ENCODE measurements around the gene C3orf20. TPM values are rescaled to one million over a fixed set of nuclear protein-coding genes. Genes with fewer than 3 reads are reported as not detected.

C3orf20 gene
- total RNA-seq, 2 experiments from 2014 or later, result 0.12 to 0.17 TPM

GRCh38 chr3:14766428-14767244, 91.7 kb downstream of the C3orf20 start:
- Mint-ChIP-seq H3K27ac (no peak overlapping the region), H3K9me3 (no peaks in the 10 kb centered on the region), H3K4me1 (ENCODE audit: low read depth) (no peaks in the 10 kb centered on the region), H3K27me3 (ENCODE audit: low read depth) (no peaks in the 10 kb centered on the region), H3K4me3 (no peak overlapping the region), H3K36me3 (ENCODE audit: low read depth) (no peaks in the 10 kb centered on the region)
- intact Hi-C loops (cut with micrococcal nuclease), result no loop called here
- CTCF ChIA-PET, result interaction anchor here (0.6 to 1.1 kb wide), 2 partner anchors 155 to 339 kb away, joined by 3 read pairs; no protein-coding TSS in a partner anchor
- no peak for DNase-seq

- intact Hi-C loops (cut with micrococcal nuclease), result no loop called here
- no peak for DNase-seq
- Mint-ChIP-seq H3K4me3 (no peak overlapping the region), H3K36me3 (ENCODE audit: low read depth) (no peaks in the 10 kb centered on the region), H3K27ac (no peak overlapping the region), H3K27me3 (ENCODE audit: low read depth) (no peaks in the 10 kb centered on the region), H3K4me1 (ENCODE audit: low read depth) (no peaks in the 10 kb centered on the region), H3K9me3 (no peaks in the 10 kb centered on the region)
- CTCF ChIA-PET, result interaction anchor here (0.6 to 1.1 kb wide), 2 partner anchors 154 to 338 kb away, joined by 3 read pairs; no protein-coding TSS in a partner anchor
Measured at GRCh38 chr3:14767245-14768051, 92.5 kb downstream of the C3orf20 start.

GRCh38 chr3:14768182-14768790, 93.3 kb downstream of the C3orf20 start:
- Mint-ChIP-seq H3K36me3 (ENCODE audit: low read depth) (no peaks in the 10 kb centered on the region), H3K4me1 (ENCODE audit: low read depth) (no peaks in the 10 kb centered on the region), H3K27ac (no peak overlapping the region), H3K4me3 (no peak overlapping the region), H3K9me3 (no peaks in the 10 kb centered on the region), H3K27me3 (ENCODE audit: low read depth) (no peaks in the 10 kb centered on the region)
- no peak for DNase-seq
- intact Hi-C loops (cut with micrococcal nuclease), result no loop called here
- CTCF ChIA-PET, result no interaction called here

- no peak overlapping the region for H3K4me3 Mint-ChIP-seq
- DNase-seq, result no peak
- H3K36me3 Mint-ChIP-seq (ENCODE audit: low read depth), result no peaks in the 10 kb centered on the region
- intact Hi-C loops (cut with micrococcal nuclease), result no loop called here
- no peaks in the 10 kb centered on the region for H3K9me3 Mint-ChIP-seq
- no peak overlapping the region for H3K27ac Mint-ChIP-seq
- CTCF ChIA-PET, result no interaction called here
- H3K4me1 Mint-ChIP-seq (ENCODE audit: low read depth), result no peaks in the 10 kb centered on the region
- H3K27me3 Mint-ChIP-seq (ENCODE audit: low read depth), result no peaks in the 10 kb centered on the region
Measured at GRCh38 chr3:14768881-14769280, 93.9 kb downstream of the C3orf20 start.

GRCh38 chr3:14769544-14770325, 94.8 kb downstream of the C3orf20 start:
- Mint-ChIP-seq H3K27ac (no peak overlapping the region), H3K4me3 (no peak overlapping the region), H3K9me3 (no peaks in the 10 kb centered on the region), H3K27me3 (ENCODE audit: low read depth) (no peaks in the 10 kb centered on the region), H3K36me3 (ENCODE audit: low read depth) (no peaks in the 10 kb centered on the region), H3K4me1 (ENCODE audit: low read depth) (no peaks in the 10 kb centered on the region)
- no peak for DNase-seq
- CTCF ChIA-PET, result no interaction called here
- intact Hi-C loops (cut with micrococcal nuclease), result no loop called here

- Mint-ChIP-seq H3K9me3 (no peaks in the 10 kb centered on the region), H3K4me3 (no peak overlapping the region), H3K27ac (no peak overlapping the region), H3K36me3 (ENCODE audit: low read depth) (no peaks in the 10 kb centered on the region), H3K4me1 (ENCODE audit: low read depth) (no peaks in the 10 kb centered on the region), H3K27me3 (ENCODE audit: low read depth) (no peaks in the 10 kb centered on the region)
- no peak for DNase-seq
- intact Hi-C loops (cut with micrococcal nuclease), result no loop called here
- CTCF ChIA-PET, result no interaction called here
Measured at GRCh38 chr3:14770591-14770990, 95.7 kb downstream of the C3orf20 start.

- Mint-ChIP-seq H3K4me1 (ENCODE audit: low read depth) (no peaks in the 10 kb centered on the region), H3K36me3 (ENCODE audit: low read depth) (no peaks in the 10 kb centered on the region), H3K9me3 (no peaks in the 10 kb centered on the region), H3K27ac (no peak overlapping the region), H3K4me3 (no peak overlapping the region), H3K27me3 (ENCODE audit: low read depth) (no peaks in the 10 kb centered on the region)
- DNase-seq, result no peak
- CTCF ChIA-PET, result interaction anchor here (2.2 kb wide), 1 partner anchor 10 kb away, joined by 6 read pairs; no protein-coding TSS in a partner anchor
- intact Hi-C loops (cut with micrococcal nuclease), result no loop called here
Measured at GRCh38 chr3:14771593-14772497, 96.9 kb downstream of the C3orf20 start.

- Mint-ChIP-seq H3K4me3 (no peak overlapping the region), H3K27me3 (ENCODE audit: low read depth) (no peaks in the 10 kb centered on the region), H3K36me3 (ENCODE audit: low read depth) (no peaks in the 10 kb centered on the region), H3K4me1 (ENCODE audit: low read depth) (no peaks in the 10 kb centered on the region), H3K27ac (no peak overlapping the region), H3K9me3 (no peaks in the 10 kb centered on the region)
- DNase-seq, result no peak
- CTCF ChIA-PET, result interaction anchor here (2.2 kb wide), 1 partner anchor 9 kb away, joined by 6 read pairs; no protein-coding TSS in a partner anchor
- intact Hi-C loops (cut with micrococcal nuclease), result no loop called here
Measured at GRCh38 chr3:14772533-14773138, 97.7 kb downstream of the C3orf20 start.

- Mint-ChIP-seq H3K27ac (no peak overlapping the region), H3K4me1 (ENCODE audit: low read depth) (no peaks in the 10 kb centered on the region), H3K27me3 (ENCODE audit: low read depth) (no peaks in the 10 kb centered on the region), H3K4me3 (no peak overlapping the region), H3K36me3 (ENCODE audit: low read depth) (no peaks in the 10 kb centered on the region), H3K9me3 (peaks cover 2% of the 10 kb centered on the region)
- DNase-seq, result no peak
- CTCF ChIA-PET, result interaction anchor here (2.2 kb wide), 1 partner anchor 8 kb away, joined by 6 read pairs; no protein-coding TSS in a partner anchor
- intact Hi-C loops (cut with micrococcal nuclease), result no loop called here
Measured at GRCh38 chr3:14773281-14773680, 98.3 kb downstream of the C3orf20 start.

GRCh38 chr3:14773691-14774128, 98.8 kb downstream of the C3orf20 start:
- no peak overlapping the region for H3K4me3 Mint-ChIP-seq
- H3K4me1 Mint-ChIP-seq (ENCODE audit: low read depth), result no peaks in the 10 kb centered on the region
- no peak overlapping the region for H3K27ac Mint-ChIP-seq
- no peaks in the 10 kb centered on the region for H3K27me3 Mint-ChIP-seq (ENCODE audit: low read depth)
- no peaks in the 10 kb centered on the region for H3K36me3 Mint-ChIP-seq (ENCODE audit: low read depth)
- peaks cover 5% of the 10 kb centered on the region for H3K9me3 Mint-ChIP-seq
- intact Hi-C loops (cut with micrococcal nuclease), result no loop called here
- CTCF ChIA-PET, result interaction anchor here (0.6 kb wide), 1 partner anchor 148 kb away, joined by 3 read pairs; no protein-coding TSS in a partner anchor
- DNase-seq, result no peak

GRCh38 chr3:14774431-14774830, 99.5 kb downstream of the C3orf20 start:
- no peak overlapping the region for H3K27ac Mint-ChIP-seq
- no peaks in the 10 kb centered on the region for H3K4me1 Mint-ChIP-seq (ENCODE audit: low read depth)
- no peaks in the 10 kb centered on the region for H3K27me3 Mint-ChIP-seq (ENCODE audit: low read depth)
- peaks cover 9% of the 10 kb centered on the region for H3K9me3 Mint-ChIP-seq
- no peak overlapping the region for H3K4me3 Mint-ChIP-seq
- intact Hi-C loops (cut with micrococcal nuclease), result no loop called here
- CTCF ChIA-PET, result interaction anchor here (0.6 kb wide), 1 partner anchor 147 kb away, joined by 3 read pairs; no protein-coding TSS in a partner anchor
- no peaks in the 10 kb centered on the region for H3K36me3 Mint-ChIP-seq (ENCODE audit: low read depth)
- DNase-seq, result no peak

Measured in activated naive CD4-positive, alpha-beta T cell treated with anti-CD3 and anti-CD28 coated beads for 36 hours (primary cell).